Esophagus (tissue), 2 donors: ENCODE results near the gene FAM72C. TPM values are rescaled to one million over a fixed set of nuclear protein-coding genes. Genes with fewer than 3 reads are reported as not detected.
"Not testable (repeated sequence)": the region's sequence is repeated elsewhere in the genome, so short reads cannot be mapped to it uniquely, and the experiment has no call there.

Experiments used
- H3K27ac ChIP-seq, 2 donors: one replicate each; pipeline ENCODE4 v1.5.1; 2013; ENCODE audit warnings: low read depth in 2 of 2, mild to moderate bottlenecking in 2 of 2, inconsistent platforms in 1 of 2, low read length in 1 of 2, moderate library complexity in 1 of 2
- H3K27me3 ChIP-seq, 2 donors: one replicate each; pipeline ENCODE4 v1.6.1; 2013; ENCODE audit warnings: low read length in 2 of 2, control low read depth in 1 of 2, mild to moderate bottlenecking in 1 of 2; ENCODE audit not compliant: insufficient read depth in 2 of 2, control insufficient read depth in 1 of 2
- H3K36me3 ChIP-seq, 2 donors: one replicate each; pipeline ENCODE4 v1.6.1; 2013; ENCODE audit warnings: low read length in 1 of 2; ENCODE audit not compliant: control insufficient read depth in 2 of 2, insufficient read depth in 2 of 2
- H3K4me1 ChIP-seq, 2 donors: one replicate each; pipeline ENCODE4 v1.6.1; 2013; ENCODE audit warnings: low read length in 1 of 2; ENCODE audit not compliant: control insufficient read depth in 2 of 2, insufficient read depth in 2 of 2
- H3K4me3 ChIP-seq, 2 donors: one replicate each; pipeline ENCODE4 v1.5.1; 2013; ENCODE audit warnings: low read length in 2 of 2, mild to moderate bottlenecking in 2 of 2, low read depth in 1 of 2, moderate library complexity in 1 of 2
- H3K9me3 ChIP-seq, 2 donors: one replicate each; pipeline ENCODE4 v1.6.1; 2013; ENCODE audit warnings: mild to moderate bottlenecking in 2 of 2, low read depth in 1 of 2, low read length in 1 of 2, moderate library complexity in 1 of 2; ENCODE audit not compliant: control insufficient read depth in 2 of 2, insufficient read depth in 1 of 2
- WGBS, 2 donors: extraction: QIAGEN DNeasy Blood & Tissue Kit; methylation state at CpG; one replicate each; pipeline ENCODE4 v1.1.7; 2013; 5-methylcytosine and 5-hydroxymethylcytosine counted together
- polyA plus RNA-seq, 2 donors: library from polyadenylated mRNA; stranded (reverse); fragments of 200-250 nt; gene quantifications; one replicate each; pipeline ENCODE4 v1.2.3, GENCODE V29; 2013
- donor health status: healthy with polysubstance abuse.
- donor health status: Bipolar disorder and iron deficiency.

Gene FAM72C
- polyA plus RNA-seq, 2 donors: 0.90 to 1.3 TPM

GRCh38 chr1:144003306-144004029 is 31.7 kb upstream of the FAM72C start:
- H3K9me3 ChIP-seq, H3K27me3 ChIP-seq, H3K4me3 ChIP-seq, H3K4me1 ChIP-seq, H3K27ac ChIP-seq, H3K36me3 ChIP-seq: not testable (repeated sequence)
- no CpG with 5 or more reads among the region's 2 CpGs for WGBS, 2 donors

DNA sequence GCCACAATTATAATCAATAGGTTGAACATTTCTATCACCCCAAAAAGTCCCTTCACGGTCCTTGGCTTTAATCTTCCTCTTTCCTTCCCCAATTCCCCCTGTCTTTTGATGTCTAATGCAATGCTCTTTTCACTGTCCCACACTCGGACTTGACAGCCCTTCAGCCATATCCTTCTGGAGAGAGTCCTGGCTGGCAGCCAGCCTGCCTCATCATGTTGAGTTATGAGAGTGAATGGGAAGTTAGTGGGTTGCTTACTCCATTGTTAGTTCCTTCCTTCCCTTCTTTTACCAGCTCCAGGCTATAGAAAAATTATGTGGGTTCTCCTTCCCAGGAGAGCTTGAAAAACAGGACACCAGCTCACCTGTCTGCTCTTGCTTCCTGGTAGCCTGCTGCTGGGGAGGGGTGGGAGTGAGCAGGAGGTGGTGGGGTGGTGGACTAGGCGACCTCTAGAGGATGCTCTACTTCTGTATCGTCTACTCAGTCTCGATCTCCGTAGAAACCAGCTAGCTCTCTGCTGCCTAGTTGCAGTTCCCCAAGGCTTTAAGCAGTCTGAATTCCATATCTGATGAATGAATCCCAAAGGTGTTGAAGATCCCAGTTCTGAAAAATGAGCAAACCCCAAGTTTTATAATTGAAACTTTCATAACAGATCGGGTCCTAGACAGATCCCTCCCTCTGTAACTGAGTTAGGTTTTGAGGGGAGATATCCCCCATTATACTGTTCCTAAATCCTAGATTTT is 30.5 kb upstream of the FAM72C start:
- WGBS, 2 donors: 57 to 64% methylated on average over 5 of the region's 7 CpGs
- H3K9me3 ChIP-seq, H3K4me1 ChIP-seq, H3K36me3 ChIP-seq, H3K27me3 ChIP-seq, H3K4me3 ChIP-seq, H3K27ac ChIP-seq: not testable (repeated sequence)

- H3K4me1 ChIP-seq, H3K36me3 ChIP-seq, H3K27me3 ChIP-seq, H3K4me3 ChIP-seq, H3K27ac ChIP-seq, H3K9me3 ChIP-seq: not testable (repeated sequence)
- 91 to 94% methylated on average over 5 of the region's 8 CpGs for WGBS, 2 donors
Measured at GRCh38 chr1:144001077-144001476, 29.3 kb upstream of the FAM72C start.

GRCh38 chr1:143996020-143996419 is 24.2 kb upstream of the FAM72C start:
- not testable (repeated sequence) for H3K4me1 ChIP-seq, H3K9me3 ChIP-seq, H3K36me3 ChIP-seq, H3K27ac ChIP-seq, H3K4me3 ChIP-seq, H3K27me3 ChIP-seq
- 73 to 86% methylated on average over 1 of the region's 6 CpGs for WGBS, 2 donors

DNA sequence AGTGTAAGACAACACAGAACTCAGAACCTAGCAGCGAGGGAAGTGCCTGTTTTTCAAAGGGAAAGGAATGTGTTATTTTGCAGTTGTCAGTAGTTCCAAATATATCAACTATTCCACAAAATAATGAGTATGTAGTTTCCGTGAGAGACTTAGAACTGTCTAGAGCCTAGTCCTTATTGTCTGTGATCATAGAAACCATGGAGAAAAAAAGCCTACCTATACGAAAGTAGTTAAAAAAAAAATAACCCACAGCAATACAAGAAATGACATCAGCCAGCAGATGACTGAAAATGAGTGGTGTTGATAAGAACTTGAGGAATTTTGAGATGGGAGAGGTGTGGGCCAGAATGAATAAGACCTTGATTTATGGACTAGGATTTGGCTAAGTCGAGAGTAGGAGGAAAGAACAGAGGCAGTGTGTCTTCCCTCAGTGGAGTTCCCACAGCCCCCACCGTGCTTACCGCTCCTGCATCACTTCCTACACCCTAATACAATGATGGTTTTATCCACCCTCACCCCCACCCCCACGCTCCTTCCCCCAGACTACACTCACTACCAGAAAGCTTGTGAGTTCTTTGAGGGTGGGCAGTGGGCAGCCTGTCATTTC is 21.6 kb upstream of the FAM72C start:
- not testable (repeated sequence) for H3K9me3 ChIP-seq, H3K4me1 ChIP-seq, H3K27me3 ChIP-seq, H3K36me3 ChIP-seq, H3K27ac ChIP-seq, H3K4me3 ChIP-seq
- WGBS, 2 donors: 60 to 75% methylated on average over 1 of the region's 7 CpGs

GRCh38 chr1:143990699-143991098 is 18.9 kb upstream of the FAM72C start:
- WGBS, 2 donors: no CpG with 5 or more reads among the region's 4 CpGs
- not testable (repeated sequence) for H3K4me1 ChIP-seq, H3K9me3 ChIP-seq, H3K27me3 ChIP-seq, H3K27ac ChIP-seq, H3K36me3 ChIP-seq, H3K4me3 ChIP-seq

- WGBS, 2 donors: no CpG with 5 or more reads among the region's 1 CpG
- H3K27me3 ChIP-seq, H3K4me1 ChIP-seq, H3K9me3 ChIP-seq, H3K27ac ChIP-seq, H3K36me3 ChIP-seq, H3K4me3 ChIP-seq: not testable (repeated sequence)
Measured at GRCh38 chr1:143989719-143990118, 17.9 kb upstream of the FAM72C start.

DNA sequence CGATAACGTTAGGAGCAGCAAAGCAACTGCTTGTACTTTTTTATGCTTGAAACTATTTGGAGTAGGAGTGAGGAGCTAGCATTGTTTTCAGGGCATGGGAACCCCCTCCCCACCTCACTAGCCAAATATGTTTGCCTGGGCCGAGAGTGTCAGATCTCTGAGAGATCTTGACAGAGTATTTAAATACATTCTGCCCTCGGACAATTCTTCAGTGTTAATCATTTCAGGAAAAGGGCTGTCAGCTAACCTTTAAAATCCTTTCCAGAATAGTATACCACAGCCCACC is 17.6 kb upstream of the FAM72C start:
- not testable (repeated sequence) for H3K9me3 ChIP-seq, H3K36me3 ChIP-seq, H3K4me1 ChIP-seq, H3K27me3 ChIP-seq, H3K27ac ChIP-seq, H3K4me3 ChIP-seq
- no CpG with 5 or more reads among the region's 4 CpGs for WGBS, 2 donors

DNA sequence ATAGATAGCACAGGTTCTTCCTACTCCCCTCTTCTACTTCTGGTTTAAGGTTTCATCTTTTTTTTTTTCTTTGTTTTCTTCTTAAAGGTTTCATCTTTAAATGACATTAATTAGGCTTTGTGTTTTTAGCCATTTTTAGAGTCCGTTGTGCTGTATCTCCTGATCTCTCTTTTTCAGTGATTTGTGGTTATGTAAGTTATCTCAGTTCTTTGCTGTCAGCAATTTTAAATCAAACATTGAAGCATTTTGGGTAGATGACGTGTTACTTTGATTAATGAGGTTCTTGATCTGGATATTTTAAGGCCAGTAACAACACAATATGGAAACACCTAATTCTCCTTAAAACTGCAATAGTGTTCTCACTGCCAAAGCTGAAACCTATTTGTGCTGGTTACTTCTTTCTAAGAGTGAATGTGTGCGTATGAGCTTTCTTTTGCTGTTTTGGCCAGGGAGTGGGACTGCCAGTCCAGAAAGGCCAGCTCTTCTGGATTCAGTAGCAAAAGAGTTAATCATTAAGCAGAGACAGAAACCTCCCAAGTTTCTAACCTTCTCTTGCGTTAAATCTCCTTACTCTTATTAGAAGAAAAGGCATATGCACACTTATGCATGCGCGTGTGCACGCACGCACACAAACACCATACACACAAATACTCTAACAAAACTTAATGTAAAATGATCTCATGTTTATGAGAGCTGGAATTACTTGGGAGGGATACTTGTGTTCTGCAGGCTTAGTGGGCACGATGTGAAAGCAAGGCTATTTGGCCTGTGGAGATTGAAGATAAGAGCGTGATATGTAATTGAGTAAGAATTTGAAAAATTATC is 17.0 kb upstream of the FAM72C start:
- not testable (repeated sequence) for H3K4me3 ChIP-seq, H3K27ac ChIP-seq, H3K9me3 ChIP-seq, H3K36me3 ChIP-seq, H3K4me1 ChIP-seq, H3K27me3 ChIP-seq
- 67 to 75% methylated on average over 1 of the region's 10 CpGs for WGBS, 2 donors
